Ishikawa (cell line): Measurements from ENCODE around the gene MAP3K2.

Experiments used
- CEBPB ChIP-seq: IDR thresholded peaks from 2 replicates; pipeline ENCODE4 v1.6.1; 2012
- CREB1 ChIP-seq: IDR thresholded peaks from 2 replicates; pipeline ENCODE4 v1.6.1; 2012; ENCODE audit warnings: low read depth
- EGR1 ChIP-seq: IDR thresholded peaks from 2 replicates; pipeline ENCODE4 v1.6.1; 2012
- EP300 ChIP-seq: IDR thresholded peaks from 2 replicates; pipeline ENCODE4 v1.6.1; 2012; ENCODE audit warnings: borderline replicate concordance
- FOXM1 ChIP-seq: IDR thresholded peaks from 2 replicates; pipeline ENCODE4 v1.6.1; 2012; ENCODE audit warnings: low read depth, borderline replicate concordance
- MAX ChIP-seq: IDR thresholded peaks from 2 replicates; pipeline ENCODE4 v1.6.1; 2012
- NFIC ChIP-seq: IDR thresholded peaks from 2 replicates; pipeline ENCODE4 v1.6.1; 2012
- REST ChIP-seq: IDR thresholded peaks from 2 replicates; pipeline ENCODE4 v1.6.1; 2012; ENCODE audit warnings: low read depth, mild to moderate bottlenecking
- TAF1 ChIP-seq: IDR thresholded peaks from 2 replicates; pipeline ENCODE4 v1.6.1; 2012; ENCODE audit warnings: low read depth, mild to moderate bottlenecking
- TCF12 ChIP-seq: IDR thresholded peaks from 2 replicates; pipeline ENCODE4 v1.6.1; 2012; ENCODE audit warnings: low read depth
- TEAD4 ChIP-seq: IDR thresholded peaks from 2 replicates; pipeline ENCODE4 v1.6.1; 2012
- USF1 ChIP-seq: IDR thresholded peaks from 2 replicates; pipeline ENCODE4 v1.6.1; 2012
- YY1 ChIP-seq: IDR thresholded peaks from 2 replicates; pipeline ENCODE4 v1.6.1; 2012; ENCODE audit warnings: low read depth
- ZBTB7A ChIP-seq: IDR thresholded peaks from 2 replicates; pipeline ENCODE4 v1.6.1; 2012; ENCODE audit warnings: low read depth

MAP3K2 gene

GRCh38 chr2:127420039-127420864 lies 32.5 kb upstream of the MAP3K2 start:
- TF ChIP-seq TAF1, result no peak
- no peak for TF ChIP-seq TCF12
- TF ChIP-seq REST, result no peak
- no peak for TF ChIP-seq YY1
- no peak for TF ChIP-seq NFIC
- TF ChIP-seq EGR1, result no peak

- TF ChIP-seq USF1 (no peak), MAX (no peak), ZBTB7A (no peak), NFIC (no peak), REST (no peak), EGR1 (no peak), TCF12 (no peak), YY1 (no peak), EP300 (no peak)
Measured at GRCh38 chr2:127419448-127420038, 31.8 kb upstream of the MAP3K2 start.

GRCh38 chr2:127419112-127419430 lies 31.3 kb upstream of the MAP3K2 start:
- TF ChIP-seq TEAD4 (no peak), REST (no peak), CEBPB (no peak), EP300 (no peak), CREB1 (no peak), NFIC (no peak), MAX (no peak), EGR1 (no peak), TAF1 (no peak), FOXM1 (no peak), YY1 (no peak), USF1 (no peak)

- no peak for TF ChIP-seq EP300
- no peak for TF ChIP-seq FOXM1
- no peak for TF ChIP-seq USF1
- no peak for TF ChIP-seq TAF1
- no peak for TF ChIP-seq MAX
- no peak for TF ChIP-seq TEAD4
Measured at GRCh38 chr2:127418300-127419111, 30.7 kb upstream of the MAP3K2 start, which contains the start of gene PROC. Gene PROC (plus strand): TSS chr2:127418427. CDS start chr2:127419943, 1,516 bp downstream.
